SU-DHL-6 (cell line): Measurements from ENCODE around the gene CFAP74.

Source experiments
- H2AFZ ChIP-seq: fragments of 200-600 bp; sonication (generic); 2 replicates; pipeline ENCODE4 v1.6.1; 2014; ENCODE audit warnings: low read depth, mild to moderate bottlenecking, moderate library complexity, mixed read lengths, antibody characterized with exemption, low read length; ENCODE audit not compliant: severe bottlenecking
- H3F3A ChIP-seq: fragments of 200-600 bp; shearing (Covaris generic); 2 replicates; pipeline ENCODE4 v1.6.0; 2016; ENCODE audit warnings: antibody characterized with exemption, mild to moderate bottlenecking; ENCODE audit not compliant: insufficient read depth
- H3K27ac ChIP-seq: fragments of 200-600 bp; sonication (generic); 2 replicates; pipeline ENCODE4 v1.5.1; 2016; ENCODE audit warnings: low read depth, mild to moderate bottlenecking, low read length, moderate library complexity, mixed read lengths
- H3K27me3 ChIP-seq: fragments of 200-600 bp; sonication (generic), shearing (Covaris generic); 2 replicates; pipeline ENCODE4 v1.6.0; 2014; ENCODE audit warnings: mild to moderate bottlenecking, low read length
- H3K36me3 ChIP-seq: fragments of 200-600 bp; sonication (generic); 2 replicates; pipeline ENCODE4 v1.6.1; 2014; ENCODE audit warnings: mild to moderate bottlenecking, low read length, mixed read lengths
- H3K4me2 ChIP-seq: fragments of 300-600, 200-600 bp; shearing (Covaris generic), sonication (generic); 2 replicates; pipeline ENCODE4 v1.6.0; 2014; ENCODE audit warnings: low read length, low read depth, mild to moderate bottlenecking; ENCODE audit not compliant: poor library complexity, severe bottlenecking
- H3K4me3 ChIP-seq: fragments of 200-600 bp; sonication (generic); 2 replicates; pipeline ENCODE4 v1.5.1; 2014; ENCODE audit warnings: antibody characterized with exemption, low read length, mild to moderate bottlenecking, mixed read lengths; ENCODE audit not compliant: insufficient read depth, poor library complexity, severe bottlenecking
- H3K79me2 ChIP-seq: fragments of 200-600 bp; sonication (generic); 2 replicates; pipeline ENCODE4 v1.6.1; 2014; ENCODE audit warnings: mild to moderate bottlenecking, low read length, moderate library complexity; ENCODE audit not compliant: insufficient read depth
- H3K9ac ChIP-seq: fragments of 200-600 bp; sonication (generic); 2 replicates; pipeline ENCODE4 v1.7.0; 2014; ENCODE audit warnings: mild to moderate bottlenecking, low read length
- H3K9me2 ChIP-seq: fragments of 200-600 bp; sonication (generic); replicated peaks from 2 replicates; pipeline ENCODE4 v1.6.1; 2014; ENCODE audit warnings: low read length; ENCODE audit not compliant: insufficient read depth
- H3K9me3 ChIP-seq: fragments of 200-600 bp; sonication (generic); 2 replicates; pipeline ENCODE4 v1.6.1; 2014; ENCODE audit warnings: low read length, mixed read lengths; ENCODE audit not compliant: insufficient read depth
- H4K20me1 ChIP-seq: fragments of 200-600 bp; sonication (generic); 2 replicates; pipeline ENCODE4 v1.6.1; 2014; ENCODE audit warnings: low read depth, mild to moderate bottlenecking, antibody characterized with exemption, low read length, moderate library complexity, mixed read lengths
- CTCF ChIP-seq: fragments of 200-600 bp; sonication (generic); IDR thresholded peaks from one replicate; pipeline ENCODE4 v1.5.1; 2017; ENCODE audit warnings: antibody characterized with exemption, mild to moderate bottlenecking, low read length, moderate library complexity; ENCODE audit not compliant: insufficient read depth, poor library complexity, severe bottlenecking
- EZH2phosphoT487 ChIP-seq: fragments of 200-600 bp; sonication (generic), shearing (Covaris generic); conservative IDR thresholded peaks from 2 replicates; pipeline ENCODE4 v1.6.1; 2018; ENCODE audit warnings: mild to moderate bottlenecking, antibody characterized with exemption, low read length, moderate library complexity, mixed read lengths

The CFAP74 gene

GRCh38 chr1:2014181-2014580 lies 10.6 kb upstream of the CFAP74 start:
- no peak for TF ChIP-seq CTCF
- no peak for TF ChIP-seq EZH2phosphoT487
- no peak overlapping the region for H2AFZ ChIP-seq
- no peaks in the 10 kb centered on the region for H3K36me3 ChIP-seq
- H3K79me2 ChIP-seq: no peaks in the 10 kb centered on the region
- H3K4me3 ChIP-seq: no peak overlapping the region
- no peak overlapping the region for H3K9ac ChIP-seq
- no peaks in the 10 kb centered on the region for H3K9me3 ChIP-seq
- H3K4me2 ChIP-seq: no peak overlapping the region
- H3K9me2 ChIP-seq: no peaks in the 10 kb centered on the region
- no peaks in the 10 kb centered on the region for H4K20me1 ChIP-seq
- H3K27ac ChIP-seq: no peak overlapping the region
- no peaks in the 10 kb centered on the region for H3K27me3 ChIP-seq
- no peaks in the 10 kb centered on the region for H3F3A ChIP-seq

- no peaks in the 10 kb centered on the region for H3K27me3 ChIP-seq
Observed at GRCh38 chr1:2009101-2010053, 5.8 kb upstream of the CFAP74 start.

GRCh38 chr1:2004856-2005255 lies 1.3 kb upstream of the CFAP74 start:
- Histone ChIP-seq H3F3A (no peaks in the 10 kb centered on the region), H3K36me3 (no peaks in the 10 kb centered on the region), H3K79me2 (no peaks in the 10 kb centered on the region), H2AFZ (no peak overlapping the region), H3K27me3 (no peaks in the 10 kb centered on the region), H3K9me2 (no peaks in the 10 kb centered on the region), H3K4me2 (no peak overlapping the region), H3K9ac (no peak overlapping the region), H4K20me1 (no peaks in the 10 kb centered on the region), H3K27ac (no peak overlapping the region), H3K4me3 (no peak overlapping the region), H3K9me3 (no peaks in the 10 kb centered on the region)
- TF ChIP-seq EZH2phosphoT487: no peak
- no peak for TF ChIP-seq CTCF

More at GRCh38 chr1:2009101-2010053, 5.8 kb upstream of the CFAP74 start:
- Histone ChIP-seq H4K20me1 (no peaks in the 10 kb centered on the region), H3K27ac (no peak overlapping the region), H3K9me2 (no peaks in the 10 kb centered on the region), H3K79me2 (no peaks in the 10 kb centered on the region), H3K4me2 (no peak overlapping the region), H3F3A (no peaks in the 10 kb centered on the region), H3K36me3 (no peaks in the 10 kb centered on the region), H3K9me3 (no peaks in the 10 kb centered on the region), H3K4me3 (no peak overlapping the region), H2AFZ (no peak overlapping the region), H3K9ac (no peak overlapping the region)
- TF ChIP-seq EZH2phosphoT487 (no peak), CTCF (no peak)
